Measurements from ENCODE around the gene RNF126.
A peak's percentile ranks its signal among the peaks of the same experiment; 100 is the strongest.

RNF126 gene

GRCh38 chr19:660793-661426 is 2.1 kb downstream of the RNF126 start:
- no peaks in the 10 kb centered on the region; the same call in 1 of the 2 replicates for H3K36me3 ChIP-seq (ENCODE audit: insufficient read depth, low read length)
- no peaks in the 10 kb centered on the region for H3K9me3 ChIP-seq (ENCODE audit: control insufficient read depth, insufficient read depth, low read length)
- no peaks in the 10 kb centered on the region for H3K4me1 ChIP-seq (ENCODE audit: insufficient read depth, low read length)
- peak overlapping the region; percentile 90; the same call in 1 of the 2 replicates for H3K9ac ChIP-seq (ENCODE audit: low read depth, low read length)

- Histone ChIP-seq H3K36me3 (ENCODE audit: insufficient read depth, low read length) (no peaks in the 10 kb centered on the region; the same call in 1 of the 2 replicates), H3K9me3 (ENCODE audit: control insufficient read depth, insufficient read depth, low read length) (no peaks in the 10 kb centered on the region), H3K4me1 (ENCODE audit: insufficient read depth, low read length) (no peaks in the 10 kb centered on the region), H3K9ac (ENCODE audit: low read depth, low read length) (no peak overlapping the region)
Measured at GRCh38 chr19:658916-659839, 3.8 kb downstream of the RNF126 start.

GRCh38 chr19:658059-658839 is 4.8 kb downstream of the RNF126 start:
- Histone ChIP-seq H3K4me1 (ENCODE audit: insufficient read depth, low read length) (no peaks in the 10 kb centered on the region), H3K9ac (ENCODE audit: low read depth, low read length) (no peak overlapping the region), H3K9me3 (ENCODE audit: control insufficient read depth, insufficient read depth, low read length) (no peaks in the 10 kb centered on the region), H3K36me3 (ENCODE audit: insufficient read depth, low read length) (no peaks in the 10 kb centered on the region; the same call in 1 of the 2 replicates)

GRCh38 chr19:657611-658010 is 5.4 kb downstream of the RNF126 start:
- Histone ChIP-seq H3K36me3 (ENCODE audit: insufficient read depth, low read length) (no peaks in the 10 kb centered on the region; the same call in 1 of the 2 replicates), H3K9me3 (ENCODE audit: control insufficient read depth, insufficient read depth, low read length) (no peaks in the 10 kb centered on the region), H3K4me1 (ENCODE audit: insufficient read depth, low read length) (no peaks in the 10 kb centered on the region), H3K9ac (ENCODE audit: low read depth, low read length) (no peak overlapping the region)

- Histone ChIP-seq H3K36me3 (ENCODE audit: insufficient read depth, low read length) (no peaks in the 10 kb centered on the region; the same call in 1 of the 2 replicates), H3K4me1 (ENCODE audit: insufficient read depth, low read length) (no peaks in the 10 kb centered on the region), H3K9ac (ENCODE audit: low read depth, low read length) (no peak overlapping the region), H3K9me3 (ENCODE audit: control insufficient read depth, insufficient read depth, low read length) (no peaks in the 10 kb centered on the region)
Measured at GRCh38 chr19:656751-657559, 6.1 kb downstream of the RNF126 start.

- H3K9me3 ChIP-seq (ENCODE audit: control insufficient read depth, insufficient read depth, low read length) = no peaks in the 10 kb centered on the region
- H3K4me1 ChIP-seq (ENCODE audit: insufficient read depth, low read length) = no peaks in the 10 kb centered on the region
- H3K36me3 ChIP-seq (ENCODE audit: insufficient read depth, low read length) = no peaks in the 10 kb centered on the region; the same call in 1 of the 2 replicates
- H3K9ac ChIP-seq (ENCODE audit: low read depth, low read length) = no peak overlapping the region
Measured at GRCh38 chr19:655691-656090, 7.3 kb downstream of the RNF126 start.

- no peaks in the 10 kb centered on the region for H3K4me1 ChIP-seq (ENCODE audit: insufficient read depth, low read length)
- no peaks in the 10 kb centered on the region for H3K36me3 ChIP-seq (ENCODE audit: insufficient read depth, low read length)
- no peak overlapping the region for H3K9ac ChIP-seq (ENCODE audit: low read depth, low read length)
- no peaks in the 10 kb centered on the region for H3K9me3 ChIP-seq (ENCODE audit: control insufficient read depth, insufficient read depth, low read length)
Measured at GRCh38 chr19:653425-653824, 9.6 kb downstream of the RNF126 start.

- H3K4me1 ChIP-seq (ENCODE audit: insufficient read depth, low read length) = no peaks in the 10 kb centered on the region
- H3K36me3 ChIP-seq (ENCODE audit: insufficient read depth, low read length) = no peaks in the 10 kb centered on the region
- no peak overlapping the region for H3K9ac ChIP-seq (ENCODE audit: low read depth, low read length)
- H3K9me3 ChIP-seq (ENCODE audit: control insufficient read depth, insufficient read depth, low read length) = no peaks in the 10 kb centered on the region
Measured at GRCh38 chr19:652467-653389, 10.3 kb downstream of the RNF126 start.

GRCh38 chr19:651991-652390 is 11.0 kb downstream of the RNF126 start:
- no peaks in the 10 kb centered on the region for H3K4me1 ChIP-seq (ENCODE audit: insufficient read depth, low read length)
- no peak overlapping the region for H3K9ac ChIP-seq (ENCODE audit: low read depth, low read length)
- no peaks in the 10 kb centered on the region for H3K9me3 ChIP-seq (ENCODE audit: control insufficient read depth, insufficient read depth, low read length)
- no peaks in the 10 kb centered on the region; the same call in 1 of the 2 replicates for H3K36me3 ChIP-seq (ENCODE audit: insufficient read depth, low read length)

GRCh38 chr19:651114-651818 is 11.7 kb downstream of the RNF126 start:
- Histone ChIP-seq H3K36me3 (ENCODE audit: insufficient read depth, low read length) (peaks cover 2% of the 10 kb centered on the region; the same call in 1 of the 2 replicates), H3K4me1 (ENCODE audit: insufficient read depth, low read length) (no peaks in the 10 kb centered on the region)

GRCh38 chr19:650121-650520 is 12.9 kb downstream of the RNF126 start:
- no peak overlapping the region for H3K9ac ChIP-seq (ENCODE audit: low read depth, low read length)
- H3K9me3 ChIP-seq (ENCODE audit: control insufficient read depth, insufficient read depth, low read length) = no peaks in the 10 kb centered on the region
- peaks cover 3% of the 10 kb centered on the region for H3K36me3 ChIP-seq (ENCODE audit: insufficient read depth, low read length)
- no peaks in the 10 kb centered on the region for H3K4me1 ChIP-seq (ENCODE audit: insufficient read depth, low read length)

More at GRCh38 chr19:651114-651818, 11.7 kb downstream of the RNF126 start:
- no peak overlapping the region for H3K9ac ChIP-seq (ENCODE audit: low read depth, low read length)
- H3K9me3 ChIP-seq (ENCODE audit: control insufficient read depth, insufficient read depth, low read length) = no peaks in the 10 kb centered on the region

GRCh38 chr19:648904-649801 is 13.9 kb downstream of the RNF126 start:
- Histone ChIP-seq H3K9ac (ENCODE audit: low read depth, low read length) (no peak overlapping the region), H3K9me3 (ENCODE audit: control insufficient read depth, insufficient read depth, low read length) (no peaks in the 10 kb centered on the region), H3K4me1 (ENCODE audit: insufficient read depth, low read length) (no peaks in the 10 kb centered on the region), H3K36me3 (ENCODE audit: insufficient read depth, low read length) (peaks cover 3% of the 10 kb centered on the region)

Data from ES-I3 (cell line).